Raji (cell line): ENCODE results near the gene NXPE4.

Source experiments
- POLR2A ChIP-seq: IDR thresholded peaks from 2 replicates; pipeline ENCODE4 v1.6.1; 2011; ENCODE audit warnings: low read depth, low read length, control low read depth; ENCODE audit not compliant: insufficient read depth

Gene NXPE4

DNA sequence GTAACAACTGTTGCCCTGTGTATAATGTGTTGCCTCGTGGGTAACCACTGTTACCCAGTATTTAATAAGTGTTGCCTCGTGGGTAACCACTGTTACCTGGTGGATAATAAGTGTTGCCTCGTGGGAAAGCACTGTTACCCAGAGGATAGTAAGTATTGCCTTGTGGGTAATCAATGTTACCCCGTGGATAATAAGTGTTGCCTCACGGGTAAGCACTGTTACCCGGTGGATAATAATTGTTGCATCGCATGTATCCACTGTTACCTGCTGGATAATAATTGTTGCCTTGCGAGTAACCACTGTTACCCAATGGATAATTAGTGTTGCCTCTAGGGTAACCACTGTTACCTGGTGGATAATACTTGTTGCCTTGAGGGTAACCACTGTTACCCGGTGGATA is 17.1 kb upstream of the NXPE4 start:
- TF ChIP-seq POLR2A, result no peak

DNA sequence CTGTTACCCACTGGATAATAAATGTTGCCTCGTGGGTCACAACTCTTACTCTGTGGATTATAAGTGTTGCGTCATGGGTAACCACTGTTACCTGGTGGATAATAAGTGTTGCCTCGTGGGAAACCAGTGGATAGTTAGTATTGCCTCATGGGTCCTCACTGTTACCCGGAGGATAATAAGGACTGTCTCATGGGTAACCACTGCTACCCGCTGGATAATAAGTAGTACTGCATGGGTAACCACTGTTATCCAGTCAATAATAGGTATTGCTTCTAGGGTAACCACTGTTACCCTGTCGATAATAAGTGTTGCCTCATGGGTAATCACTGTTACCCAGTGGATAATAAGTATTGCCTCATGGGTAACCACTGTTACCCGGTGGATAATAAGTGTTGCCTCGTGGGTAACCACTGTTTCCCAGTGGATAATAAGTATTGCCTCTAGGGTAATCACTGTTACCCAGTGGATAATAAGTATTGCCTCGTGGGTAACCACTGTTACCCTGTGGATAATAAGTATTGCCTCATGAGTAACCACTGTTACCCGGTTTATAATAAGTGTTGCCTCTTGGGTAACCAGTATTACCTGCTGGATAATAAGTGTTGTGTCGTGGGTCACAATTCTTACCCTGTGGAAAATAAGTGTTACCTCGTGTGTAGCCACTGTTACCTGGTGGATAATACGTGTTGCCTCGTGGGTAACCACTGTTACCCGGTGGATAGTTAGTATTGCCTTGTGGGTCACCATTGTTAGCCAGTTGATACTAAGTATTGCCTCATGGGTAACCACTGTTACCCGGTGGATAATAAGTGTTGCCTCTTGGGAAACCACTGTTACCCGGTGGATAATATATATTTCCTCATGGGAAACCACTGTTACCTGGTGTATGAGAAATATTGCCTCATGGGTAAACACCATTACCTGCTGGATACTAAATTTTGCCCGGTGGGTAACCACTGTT is 15.7 kb upstream of the NXPE4 start:
- no peak for TF ChIP-seq POLR2A

DNA sequence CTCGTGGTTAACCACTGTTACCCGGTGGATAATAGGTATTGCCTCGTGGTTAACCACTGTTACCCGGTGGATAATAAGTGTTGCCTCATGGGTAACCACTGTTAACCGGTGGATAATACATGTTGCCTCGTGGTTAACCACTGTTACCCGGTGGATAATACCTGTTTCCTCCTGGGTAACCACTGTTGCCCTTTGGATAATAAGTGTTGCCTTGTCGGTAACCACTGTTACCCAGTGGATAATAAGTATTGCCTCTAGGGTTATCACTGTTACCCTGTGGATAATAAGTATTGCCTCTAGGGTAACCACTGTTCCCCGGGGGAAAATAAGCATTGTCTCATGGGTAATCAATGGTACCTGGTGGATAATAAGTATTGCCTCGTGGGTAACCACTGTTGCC is 15.0 kb upstream of the NXPE4 start:
- no peak for TF ChIP-seq POLR2A

DNA sequence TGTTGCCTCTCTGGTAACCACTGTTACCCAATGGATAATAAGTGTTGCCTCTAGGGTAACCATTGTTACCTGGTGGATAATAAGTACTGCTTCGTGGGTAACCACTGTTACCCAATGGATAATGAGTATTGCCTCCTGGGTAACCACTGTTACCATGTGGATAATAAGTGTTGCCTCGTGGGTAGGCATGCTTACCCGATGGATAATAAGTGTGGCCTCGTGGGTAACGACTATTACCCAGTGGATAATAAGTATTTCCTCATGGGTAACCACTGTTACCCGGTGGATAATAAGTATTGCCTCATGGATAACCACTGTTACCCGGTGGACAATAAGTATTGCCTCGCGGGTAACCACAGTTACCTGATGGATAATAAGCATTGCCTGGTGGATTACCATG is 13.8 kb upstream of the NXPE4 start:
- TF ChIP-seq POLR2A, result no peak

DNA sequence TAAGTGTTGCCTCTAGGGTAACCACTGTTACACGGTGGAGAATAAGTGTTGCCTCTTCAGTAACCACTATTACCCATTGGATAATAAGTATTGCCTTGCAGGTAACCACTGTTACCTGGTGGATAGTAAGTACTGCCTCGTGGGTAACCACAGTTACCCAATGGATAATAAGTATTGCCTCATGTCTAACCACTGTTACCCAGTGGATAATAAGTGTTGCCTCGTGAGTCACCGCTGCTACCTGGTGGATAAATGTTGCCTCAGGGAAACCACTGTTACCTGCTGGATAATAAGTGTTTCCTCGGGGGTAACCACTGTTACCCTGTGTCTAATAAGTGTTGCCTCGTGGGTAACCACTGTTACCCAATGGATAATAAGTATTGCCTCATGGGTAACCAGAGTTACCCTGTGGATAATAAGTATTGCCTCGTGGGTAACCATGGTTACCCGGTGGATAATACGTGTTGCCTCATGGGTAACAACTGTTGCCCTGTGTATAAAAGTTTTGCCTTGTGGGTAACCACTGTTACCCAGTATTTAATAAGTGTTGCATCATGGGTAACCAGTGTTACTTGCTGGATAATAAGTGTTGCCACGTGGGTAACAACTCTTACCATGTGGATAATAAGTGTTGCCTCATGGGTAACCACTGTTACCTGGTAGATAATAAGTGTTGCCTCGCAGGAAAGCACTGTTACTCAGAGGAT is 12.3 kb upstream of the NXPE4 start:
- no peak for TF ChIP-seq POLR2A

DNA sequence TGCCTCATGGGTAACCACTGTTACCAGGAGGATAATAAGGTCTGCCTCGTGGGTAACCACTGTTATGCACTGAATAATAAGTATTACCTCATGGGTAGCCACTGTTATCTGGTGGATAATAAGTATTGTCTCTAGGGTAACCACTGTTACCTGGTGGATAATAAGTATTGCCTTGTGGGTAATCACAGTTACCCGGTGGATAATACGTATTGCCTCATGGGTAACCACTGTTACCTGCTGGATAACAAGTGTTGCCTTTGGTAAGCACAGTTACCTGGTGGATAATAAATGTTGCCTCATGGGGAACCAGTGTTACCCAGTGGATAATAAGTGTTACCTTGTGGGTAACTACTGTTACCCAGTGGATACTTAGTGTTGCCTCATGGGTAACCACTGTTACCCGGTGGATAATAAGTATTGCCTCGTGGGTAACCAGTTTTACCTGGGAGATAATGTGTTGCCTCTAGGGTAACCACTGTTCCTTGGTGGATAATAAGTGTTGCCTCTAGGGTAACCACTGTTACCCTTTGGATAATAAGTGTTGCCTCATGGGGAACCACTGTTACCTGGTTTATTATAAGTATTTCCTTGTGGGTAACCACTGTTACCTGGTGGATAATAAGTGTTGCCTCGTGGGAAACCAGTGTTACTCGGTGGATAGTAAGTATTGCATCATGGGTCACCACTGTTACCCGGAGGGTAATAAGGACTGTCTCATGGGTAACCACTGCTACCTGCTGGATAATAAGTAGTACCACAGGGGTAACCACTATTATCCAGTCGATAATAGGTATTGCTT is 10.6 kb upstream of the NXPE4 start:
- TF ChIP-seq POLR2A, result no peak

DNA sequence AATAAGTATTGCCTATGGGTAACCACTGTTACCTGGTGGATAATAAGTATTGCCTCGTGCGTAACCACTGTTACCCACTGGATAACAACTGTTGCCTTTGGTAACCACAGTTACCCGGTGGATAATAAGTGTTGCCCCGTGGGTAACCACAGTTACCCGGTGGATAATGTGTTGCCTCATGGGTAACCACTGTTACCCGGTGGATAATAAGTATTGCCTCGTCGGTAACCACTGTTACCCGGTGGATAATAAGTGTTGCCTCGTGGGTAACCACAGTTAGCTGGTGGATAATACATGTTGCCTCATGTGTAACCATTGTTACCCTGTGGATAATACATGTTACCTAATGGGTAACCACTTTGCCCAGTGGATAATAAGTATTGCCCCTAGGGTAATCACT is 9.8 kb upstream of the NXPE4 start:
- no peak for TF ChIP-seq POLR2A

DNA sequence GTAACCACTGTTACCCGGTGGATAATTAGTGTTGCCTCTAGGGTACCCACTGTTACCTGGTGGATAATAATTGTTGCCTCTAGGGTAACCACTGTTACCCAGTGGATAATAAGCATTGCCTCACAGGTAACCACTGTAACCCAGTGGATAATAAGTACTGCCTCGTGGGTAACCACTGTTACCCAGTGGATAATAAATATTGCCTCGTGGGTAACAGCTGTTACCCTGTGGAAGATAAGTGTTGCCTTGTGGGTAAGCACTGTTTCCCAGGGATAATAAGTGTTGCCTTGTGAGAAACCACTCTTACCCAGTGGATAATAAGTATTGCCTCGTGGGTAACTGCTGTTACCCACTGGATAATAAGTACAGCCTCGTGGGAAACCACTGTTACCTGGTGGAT is 9.3 kb upstream of the NXPE4 start:
- TF ChIP-seq POLR2A, result no peak

DNA sequence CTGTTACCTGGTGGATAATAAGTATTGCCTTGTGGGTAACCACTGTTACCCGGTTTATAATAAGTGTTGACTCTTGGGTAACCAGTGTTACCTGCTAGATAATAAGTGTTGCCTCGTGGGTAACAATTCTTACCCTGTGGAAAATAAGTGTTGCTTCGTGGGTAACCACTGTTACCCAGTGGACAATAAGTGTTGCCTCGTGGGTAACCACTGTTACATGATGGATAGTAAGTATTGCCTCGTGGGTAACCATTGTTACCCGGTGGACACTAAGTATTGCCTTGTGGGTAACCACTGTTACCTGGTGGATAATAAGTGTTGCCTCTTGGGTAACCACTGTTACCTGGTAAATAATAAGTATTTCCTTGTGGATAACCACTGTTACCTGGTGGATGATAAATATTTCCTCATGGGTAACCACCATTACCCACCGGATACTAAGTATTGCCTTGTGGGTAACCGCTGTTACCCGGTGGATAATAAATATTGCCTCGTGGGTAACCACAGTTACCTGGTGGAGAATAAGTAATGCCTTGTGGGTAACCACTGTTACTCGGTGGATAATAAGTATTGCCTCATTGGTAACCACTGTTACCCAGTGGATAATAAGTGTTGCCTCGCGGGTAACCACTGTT is 8.7 kb upstream of the NXPE4 start:
- TF ChIP-seq POLR2A, result no peak

DNA sequence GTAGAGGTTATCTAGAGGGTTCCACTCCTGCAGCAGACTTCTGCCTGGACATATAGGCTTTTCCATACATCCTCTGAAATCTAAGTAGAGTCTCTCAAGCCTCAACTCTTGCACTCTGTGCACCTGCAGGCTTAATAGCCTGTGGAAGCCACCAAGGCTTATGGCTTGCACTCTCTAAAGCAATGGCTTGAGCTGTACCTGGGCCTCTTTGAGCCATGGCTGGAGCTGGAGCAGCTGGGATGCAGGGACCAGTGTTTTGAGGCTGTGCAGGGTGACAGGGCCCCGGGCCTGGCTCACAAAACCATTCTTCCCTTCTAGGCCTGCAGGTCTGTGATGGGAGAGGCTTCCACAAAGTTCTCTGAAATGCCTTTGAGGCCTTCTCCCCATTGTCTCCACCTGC is 2.9 kb upstream of the NXPE4 start:
- TF ChIP-seq POLR2A, result no peak

DNA sequence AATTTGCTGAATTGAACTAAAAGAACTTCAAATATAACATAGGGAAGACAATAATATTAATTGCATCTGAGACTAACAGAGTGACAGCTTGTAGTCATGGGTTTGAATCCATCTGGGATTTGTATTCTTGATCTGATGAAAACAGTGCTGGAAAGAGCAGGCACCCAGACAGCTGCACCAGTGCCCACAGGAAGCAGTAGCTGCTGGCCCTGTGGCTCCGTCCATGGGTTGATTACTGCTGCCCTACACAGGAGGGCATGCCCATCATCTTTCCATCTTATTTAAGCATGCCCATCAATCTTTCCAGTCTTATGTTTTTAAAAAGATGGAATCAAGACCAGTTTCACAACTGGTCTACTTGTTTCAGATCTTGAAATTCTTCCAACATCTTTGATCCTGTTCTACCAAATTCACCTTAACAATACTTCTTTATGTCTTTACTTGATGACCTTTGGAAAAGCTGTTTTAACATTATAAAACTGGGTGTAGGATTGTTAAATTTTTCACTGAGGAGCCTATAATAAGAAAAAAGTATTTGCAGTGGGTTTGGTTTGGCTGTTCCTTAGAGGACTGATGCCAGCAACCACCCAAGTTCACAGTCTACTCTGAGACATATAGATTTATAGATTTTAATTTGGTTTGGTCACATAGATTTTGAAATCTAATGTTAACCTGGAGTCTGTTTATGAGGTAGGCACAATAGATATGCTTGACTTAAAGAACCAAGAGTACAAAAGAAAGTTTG is 761 bp upstream of the NXPE4 start:
- no peak for TF ChIP-seq POLR2A

DNA sequence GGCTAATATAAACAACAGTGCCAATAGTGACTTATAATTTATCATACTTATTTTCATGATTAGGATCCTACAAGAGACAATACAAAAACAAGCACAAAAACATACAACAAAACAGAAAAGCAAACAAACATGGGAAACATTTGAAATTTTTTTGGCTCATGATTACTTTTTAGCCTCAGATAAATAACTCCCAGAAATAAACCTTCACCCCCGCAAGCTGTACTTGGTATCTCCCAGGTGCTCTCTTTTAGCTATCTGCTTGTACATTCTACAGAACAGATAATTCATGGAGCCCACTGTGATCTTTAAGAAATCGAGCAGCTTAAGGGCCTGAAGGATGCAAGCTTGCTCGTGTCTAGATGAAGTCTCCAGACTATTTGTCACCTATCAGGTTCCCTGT is 883 bp downstream of the NXPE4 start:
- TF ChIP-seq POLR2A, result no peak

DNA sequence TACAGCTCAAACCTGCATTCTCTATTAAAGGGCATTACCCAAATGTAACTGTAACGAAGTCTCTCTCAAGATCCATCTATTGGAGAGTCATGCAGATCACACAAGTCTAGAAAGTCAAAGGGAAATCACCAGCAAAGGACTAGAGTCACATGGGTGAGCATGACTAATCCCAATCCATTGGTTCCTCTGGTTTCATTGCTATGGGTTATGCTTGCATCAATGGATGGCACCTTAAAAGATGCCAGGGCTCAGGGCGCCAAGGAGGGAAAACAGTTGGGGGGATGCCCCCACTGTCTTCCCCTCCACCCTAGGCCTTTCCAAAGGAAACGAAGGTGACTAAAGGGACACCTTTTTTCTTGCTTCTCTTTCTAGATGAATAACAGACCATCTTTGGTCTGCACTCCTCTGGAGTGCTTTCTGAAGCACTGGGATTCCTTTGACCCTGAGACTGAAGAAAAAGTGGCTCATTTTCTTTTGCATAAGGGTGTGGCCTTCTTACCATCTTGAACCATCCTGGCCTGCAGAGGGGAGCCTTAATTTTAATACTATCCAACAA is 8.1 kb downstream of the NXPE4 start:
- no peak for TF ChIP-seq POLR2A

DNA sequence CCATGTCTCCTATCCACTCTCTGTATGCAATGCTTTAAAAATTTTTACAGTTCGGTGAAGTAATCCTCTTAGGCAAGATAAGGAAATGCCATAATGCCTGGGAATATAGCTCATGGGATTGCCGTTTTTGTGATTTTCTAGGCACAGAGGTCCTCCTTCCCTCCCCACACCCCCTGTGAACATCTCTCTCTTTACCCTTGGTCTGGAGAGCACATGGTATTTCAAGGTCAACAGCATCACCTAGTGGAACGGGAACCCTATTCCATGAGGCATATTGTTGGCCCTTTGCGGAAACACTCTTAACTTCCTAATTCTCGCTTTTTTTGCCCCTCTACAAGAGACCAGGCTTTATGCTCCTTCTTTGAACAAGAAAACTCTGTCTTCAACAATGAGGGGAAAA is 8.8 kb downstream of the NXPE4 start:
- no peak for TF ChIP-seq POLR2A
